Karpas-422 (cell line): ENCODE results near the gene SLC38A9. TPM values are rescaled to one million over a fixed set of nuclear protein-coding genes. Genes with fewer than 3 reads are reported as not detected.
"Not testable (repeated sequence)": the region's sequence is repeated elsewhere in the genome, so short reads cannot be mapped to it uniquely, and the experiment has no call there.

Experiments
- DNase-seq: peaks from one replicate; pipeline ENCODE4 v3.0.0-alpha.2; 2015
- H2AFZ ChIP-seq: fragments of 200-600 bp; sonication (generic); 2 replicates; pipeline ENCODE4 v1.6.1; 2014; ENCODE audit warnings: antibody characterized with exemption, low read length, mixed read lengths
- H3K27ac ChIP-seq: fragments of 200-600 bp; sonication (generic); 2 replicates; pipeline ENCODE4 v1.5.1; 2014; ENCODE audit warnings: mild to moderate bottlenecking, low read length, moderate library complexity
- H3K27me3 ChIP-seq: fragments of 200-600 bp; sonication (generic); 2 replicates; pipeline ENCODE4 v1.6.1; 2014; ENCODE audit warnings: low read length, mixed read lengths
- H3K36me3 ChIP-seq: fragments of 200-600 bp; sonication (generic); 2 replicates; pipeline ENCODE4 v1.6.1; 2014; ENCODE audit warnings: low read length, mixed read lengths; ENCODE audit not compliant: insufficient read depth
- H3K4me1 ChIP-seq: fragments of 200-600 bp; sonication (generic); 2 replicates; pipeline ENCODE4 v1.6.1; 2014; ENCODE audit warnings: mild to moderate bottlenecking, low read length, mixed read lengths
- H3K4me2 ChIP-seq: fragments of 200-600 bp; sonication (generic); 2 replicates; pipeline ENCODE4 v1.6.1; 2014; ENCODE audit warnings: low read length, low read depth, mild to moderate bottlenecking; ENCODE audit not compliant: poor library complexity, severe bottlenecking
- H3K4me3 ChIP-seq: fragments of 200-600 bp; sonication (generic); 2 replicates; pipeline ENCODE4 v1.5.1; 2014; ENCODE audit warnings: mild to moderate bottlenecking, antibody characterized with exemption, low read length, mixed read lengths
- H3K79me2 ChIP-seq: fragments of 200-600 bp; sonication (generic); 2 replicates; pipeline ENCODE4 v1.6.1; 2014; ENCODE audit warnings: mild to moderate bottlenecking, low read length, mixed read lengths
- H3K9ac ChIP-seq: fragments of 200-600 bp; sonication (generic); 2 replicates; pipeline ENCODE4 v1.6.0; 2014; ENCODE audit warnings: low read length
- H3K9me2 ChIP-seq: fragments of 200-600 bp; sonication (generic), shearing (Covaris generic); replicated peaks from 2 replicates; pipeline ENCODE4 v1.6.0; 2014; ENCODE audit warnings: mild to moderate bottlenecking, low read length, moderate library complexity; ENCODE audit not compliant: insufficient read depth
- H3K9me3 ChIP-seq: fragments of 300-700, 200-600 bp; sonication (generic); 2 replicates; pipeline ENCODE4 v1.6.1; 2014; ENCODE audit warnings: low read length, mixed read lengths
- H4K20me1 ChIP-seq: fragments of 200-600 bp; sonication (generic); 2 replicates; pipeline ENCODE4 v1.6.1; 2014; ENCODE audit warnings: mild to moderate bottlenecking, antibody characterized with exemption, low read length, low read depth; ENCODE audit not compliant: insufficient read depth
- total RNA-seq: library from RNA; depleted of rRNA; stranded (reverse); fragments of >200 nt; shearing (Covaris generic); gene quantifications from 2 replicates; pipeline ENCODE4 v1.2.3, GENCODE V29; 2014; ENCODE audit warnings: low replicate concordance

SLC38A9 gene
- total RNA-seq, 1 experiment from 2014 or later: 67.0 TPM

GRCh38 chr5:55618318-55618717 lies 93.8 kb downstream of the SLC38A9 start:
- Histone ChIP-seq H3K27me3 (no peaks in the 10 kb centered on the region), H3K4me2 (no peak overlapping the region), H3K4me3 (no peak overlapping the region), H3K4me1 (no peaks in the 10 kb centered on the region), H2AFZ (no peak overlapping the region), H4K20me1 (no peaks in the 10 kb centered on the region), H3K27ac (no peak overlapping the region), H3K9ac (no peak overlapping the region), H3K36me3 (no peaks in the 10 kb centered on the region), H3K9me3 (no peaks in the 10 kb centered on the region), H3K9me2 (no peaks in the 10 kb centered on the region), H3K79me2 (no peaks in the 10 kb centered on the region)
- DNase-seq: no peak

- Histone ChIP-seq H3K79me2 (no peaks in the 10 kb centered on the region), H3K27ac (no peak overlapping the region), H3K9me3 (no peaks in the 10 kb centered on the region), H3K4me3 (no peak overlapping the region), H3K36me3 (no peaks in the 10 kb centered on the region), H3K27me3 (no peaks in the 10 kb centered on the region; the same call in 1 of the 2 replicates), H3K4me2 (no peak overlapping the region), H3K9ac (no peak overlapping the region), H4K20me1 (no peaks in the 10 kb centered on the region), H3K4me1 (no peaks in the 10 kb centered on the region), H3K9me2 (no peaks in the 10 kb centered on the region), H2AFZ (no peak overlapping the region)
- DNase-seq: no peak
Observed at GRCh38 chr5:55613112-55613868, 98.8 kb downstream of the SLC38A9 start.

GRCh38 chr5:55610542-55610941 lies 101.6 kb downstream of the SLC38A9 start:
- H3K27me3 ChIP-seq: no peaks in the 10 kb centered on the region; the same call in 1 of the 2 replicates
- no peaks in the 10 kb centered on the region for H3K4me1 ChIP-seq
- DNase-seq: no peak
- no peaks in the 10 kb centered on the region for H4K20me1 ChIP-seq
- no peaks in the 10 kb centered on the region for H3K36me3 ChIP-seq
- H3K9ac ChIP-seq: no peak overlapping the region
- no peak overlapping the region for H2AFZ ChIP-seq
- H3K9me3 ChIP-seq: no peaks in the 10 kb centered on the region
- no peak overlapping the region for H3K4me3 ChIP-seq
- no peaks in the 10 kb centered on the region for H3K9me2 ChIP-seq
- no peak overlapping the region for H3K4me2 ChIP-seq
- no peaks in the 10 kb centered on the region for H3K79me2 ChIP-seq
- no peak overlapping the region for H3K27ac ChIP-seq

- Histone ChIP-seq H2AFZ (no peak overlapping the region), H3K4me1 (no peaks in the 10 kb centered on the region), H3K9ac (no peak overlapping the region), H3K4me3 (no peak overlapping the region), H3K27ac (no peak overlapping the region), H3K9me2 (no peaks in the 10 kb centered on the region), H3K79me2 (no peaks in the 10 kb centered on the region), H4K20me1 (no peaks in the 10 kb centered on the region), H3K4me2 (no peak overlapping the region), H3K27me3 (no peaks in the 10 kb centered on the region; the same call in 1 of the 2 replicates), H3K9me3 (no peaks in the 10 kb centered on the region), H3K36me3 (no peaks in the 10 kb centered on the region)
- DNase-seq: no peak
Observed at GRCh38 chr5:55609413-55609812, 102.7 kb downstream of the SLC38A9 start.

- Histone ChIP-seq H3K79me2 (no peaks in the 10 kb centered on the region), H3K9me2 (no peaks in the 10 kb centered on the region), H2AFZ (no peak overlapping the region), H3K4me1 (no peaks in the 10 kb centered on the region), H3K9me3 (no peaks in the 10 kb centered on the region), H4K20me1 (no peaks in the 10 kb centered on the region), H3K27me3 (no peaks in the 10 kb centered on the region; the same call in 1 of the 2 replicates), H3K4me2 (no peak overlapping the region), H3K27ac (no peak overlapping the region), H3K36me3 (no peaks in the 10 kb centered on the region), H3K4me3 (no peak overlapping the region), H3K9ac (no peak overlapping the region)
- DNase-seq: no peak
Observed at GRCh38 chr5:55608595-55609349, 103.4 kb downstream of the SLC38A9 start.

GRCh38 chr5:55607309-55607708 lies 104.8 kb downstream of the SLC38A9 start:
- H3K4me1 ChIP-seq, H3K9ac ChIP-seq, H3K27ac ChIP-seq, H3K36me3 ChIP-seq, H3K79me2 ChIP-seq, H3K27me3 ChIP-seq, H4K20me1 ChIP-seq, H3K4me2 ChIP-seq, H3K9me2 ChIP-seq, H3K4me3 ChIP-seq, DNase-seq, H3K9me3 ChIP-seq, H2AFZ ChIP-seq: not testable (repeated sequence)

GRCh38 chr5:55604611-55605067 lies 107.5 kb downstream of the SLC38A9 start:
- Histone ChIP-seq H3K27ac (no peak overlapping the region), H3K79me2 (no peaks in the 10 kb centered on the region), H2AFZ (no peak overlapping the region), H3K4me3 (no peak overlapping the region), H4K20me1 (no peaks in the 10 kb centered on the region), H3K27me3 (no peaks in the 10 kb centered on the region; the same call in 1 of the 2 replicates), H3K9me2 (no peaks in the 10 kb centered on the region), H3K36me3 (no peaks in the 10 kb centered on the region), H3K4me1 (no peaks in the 10 kb centered on the region), H3K9me3 (no peaks in the 10 kb centered on the region), H3K4me2 (no peak overlapping the region), H3K9ac (no peak overlapping the region)
- DNase-seq: no peak

GRCh38 chr5:55603922-55604321 lies 108.2 kb downstream of the SLC38A9 start:
- no peak overlapping the region for H2AFZ ChIP-seq
- H3K4me1 ChIP-seq: no peaks in the 10 kb centered on the region
- no peak overlapping the region for H3K4me3 ChIP-seq
- no peak overlapping the region for H3K27ac ChIP-seq
- no peaks in the 10 kb centered on the region for H4K20me1 ChIP-seq
- no peaks in the 10 kb centered on the region for H3K79me2 ChIP-seq
- H3K9me3 ChIP-seq: no peaks in the 10 kb centered on the region
- peak; percentile 67 for DNase-seq
- H3K9ac ChIP-seq: no peak overlapping the region
- H3K9me2 ChIP-seq: no peaks in the 10 kb centered on the region
- H3K36me3 ChIP-seq: no peaks in the 10 kb centered on the region
- no peaks in the 10 kb centered on the region for H3K27me3 ChIP-seq
- peak overlapping the region; percentile 2 for H3K4me2 ChIP-seq
